Inferior parietal cortex (tissue), 1 donor: ENCODE results near the gene CARD9.

Experiments
- DNase-seq: peaks from one replicate; pipeline ENCODE4 v3.0.0-alpha.2; 2016; ENCODE audit errors: extremely low spot score

Gene CARD9

GRCh38 chr9:136380381-136380780 is 6.9 kb upstream of the CARD9 start:
- no peak for DNase-seq

- DNase-seq = no peak
Measured at GRCh38 chr9:136379891-136380290, 6.4 kb upstream of the CARD9 start.

GRCh38 chr9:136379401-136379800 is 5.9 kb upstream of the CARD9 start:
- DNase-seq = no peak

GRCh38 chr9:136379003-136379287 is 5.5 kb upstream of the CARD9 start:
- no peak for DNase-seq

GRCh38 chr9:136378170-136379002 is 4.9 kb upstream of the CARD9 start:
- no peak for DNase-seq

GRCh38 chr9:136377341-136378169 is 4.1 kb upstream of the CARD9 start:
- no peak for DNase-seq

GRCh38 chr9:136376457-136376856 is 3.0 kb upstream of the CARD9 start:
- no peak for DNase-seq

- no peak for DNase-seq
Measured at GRCh38 chr9:136375096-136375495, 1.6 kb upstream of the CARD9 start.

GRCh38 chr9:136374183-136374575 is 710 bp upstream of the CARD9 start:
- no peak for DNase-seq

- DNase-seq = no peak
Measured at GRCh38 chr9:136372561-136373299, 739 bp downstream of the CARD9 start.

GRCh38 chr9:136372006-136372405 is 1.5 kb downstream of the CARD9 start:
- no peak for DNase-seq

- no peak for DNase-seq
Measured at GRCh38 chr9:136371533-136371880, 2.0 kb downstream of the CARD9 start.

GRCh38 chr9:136370687-136371532 is 2.6 kb downstream of the CARD9 start:
- DNase-seq = no peak

- no peak for DNase-seq
Measured at GRCh38 chr9:136370037-136370436, 3.4 kb downstream of the CARD9 start.

GRCh38 chr9:136368190-136368589 is 5.3 kb downstream of the CARD9 start:
- DNase-seq = no peak

- DNase-seq = no peak
Measured at GRCh38 chr9:136367296-136368145, 5.9 kb downstream of the CARD9 start.

- DNase-seq = no peak
Measured at GRCh38 chr9:136366826-136367225, 6.6 kb downstream of the CARD9 start.

GRCh38 chr9:136365775-136366222 is 7.7 kb downstream of the CARD9 start:
- no peak for DNase-seq

GRCh38 chr9:136364942-136365774 is 8.3 kb downstream of the CARD9 start:
- DNase-seq = no peak
